Cardiac muscle cell (in vitro differentiated cells and primary cell): ENCODE results near the gene DPYD. TPM values are rescaled to one million over a fixed set of nuclear protein-coding genes. Genes with fewer than 3 reads are reported as not detected.

Experiments
- DNase-seq, 2 donors: peaks; one replicate each; pipeline versions ENCODE4 v3.0.0 to v3.0.0-alpha.2; 2010 to 2017; ENCODE audit warnings: low read depth in 1 of 2, low spot score in 1 of 2
- H3K27ac ChIP-seq: fragments of 200-600 bp; sonication (generic); 2 replicates; pipeline ENCODE4 v1.5.1; 2016
- H3K27me3 ChIP-seq: fragments of 200-600 bp; sonication (generic); 2 replicates; pipeline ENCODE4 v1.6.0; 2016; ENCODE audit warnings: control low read depth
- H3K36me3 ChIP-seq: fragments of 200-600 bp; sonication (generic); 2 replicates; pipeline ENCODE4 v1.5.1; 2016; ENCODE audit warnings: control low read depth
- H3K4me1 ChIP-seq: fragments of 200-600 bp; sonication (generic); 2 replicates; pipeline ENCODE4 v1.8.1; 2017; ENCODE audit warnings: low read depth, mild to moderate bottlenecking, mixed run types
- H3K4me3 ChIP-seq: fragments of 200-600 bp; sonication (generic); 2 replicates; pipeline ENCODE4 v1.5.1; 2016; ENCODE audit warnings: mild to moderate bottlenecking
- H3K9me3 ChIP-seq: fragments of 200-600 bp; sonication (generic); 2 replicates; pipeline ENCODE4 v1.5.1; 2017; ENCODE audit warnings: low read depth, mild to moderate bottlenecking, control low read depth
- polyA plus RNA-seq: library from polyadenylated mRNA; unstranded; fragments of >200 nt; fragmentation: Nextera tagmentation; extraction: Ambion mirVana; gene quantifications from 2 replicates; pipeline ENCODE4 v1.2.1, GENCODE V29; 2016
- total RNA-seq: library from RNA; depleted of rRNA; stranded (reverse); fragments of >200 nt; gene quantifications from 2 replicates; pipeline ENCODE4 v1.2.3, GENCODE V29; 2016
- TF ChIP-seq, protein P1 (sequence below): IDR thresholded peaks from 2 replicates; pipeline ENCODE4 v1.5.1; 2012; ENCODE audit warnings: low read depth, mild to moderate bottlenecking, low read length

The DPYD gene
- total and polyA plus RNA-seq, 2 experiments from 2014 or later: 0.66 to 2.0 TPM

DNA sequence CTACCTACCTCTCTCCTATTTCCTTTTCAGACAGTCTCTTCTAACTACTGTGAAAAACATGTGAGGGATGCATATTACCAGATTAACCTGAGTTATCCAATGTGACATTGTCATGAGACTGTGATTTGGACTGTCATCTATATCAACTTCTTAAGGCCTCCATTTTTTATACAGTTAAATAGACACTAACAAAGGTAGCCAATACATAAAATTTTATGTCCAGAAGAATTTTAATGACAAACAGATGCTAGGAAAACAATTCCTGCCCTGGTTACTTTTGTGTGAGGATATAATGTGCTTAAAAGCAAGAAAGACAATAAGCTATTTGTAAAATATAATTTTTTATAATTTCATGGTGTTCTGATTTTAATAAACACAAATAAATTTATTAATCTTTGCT, 136.2 kb downstream of the DPYD start:
- Histone ChIP-seq H3K4me1 (no peaks in the 10 kb centered on the region), H3K4me3 (no peak overlapping the region), H3K27me3 (no peaks in the 10 kb centered on the region), H3K9me3 (no peaks in the 10 kb centered on the region), H3K27ac (no peak overlapping the region), H3K36me3 (no peaks in the 10 kb centered on the region)
- no peak for DNase-seq
- TF ChIP-seq, protein P1, sequence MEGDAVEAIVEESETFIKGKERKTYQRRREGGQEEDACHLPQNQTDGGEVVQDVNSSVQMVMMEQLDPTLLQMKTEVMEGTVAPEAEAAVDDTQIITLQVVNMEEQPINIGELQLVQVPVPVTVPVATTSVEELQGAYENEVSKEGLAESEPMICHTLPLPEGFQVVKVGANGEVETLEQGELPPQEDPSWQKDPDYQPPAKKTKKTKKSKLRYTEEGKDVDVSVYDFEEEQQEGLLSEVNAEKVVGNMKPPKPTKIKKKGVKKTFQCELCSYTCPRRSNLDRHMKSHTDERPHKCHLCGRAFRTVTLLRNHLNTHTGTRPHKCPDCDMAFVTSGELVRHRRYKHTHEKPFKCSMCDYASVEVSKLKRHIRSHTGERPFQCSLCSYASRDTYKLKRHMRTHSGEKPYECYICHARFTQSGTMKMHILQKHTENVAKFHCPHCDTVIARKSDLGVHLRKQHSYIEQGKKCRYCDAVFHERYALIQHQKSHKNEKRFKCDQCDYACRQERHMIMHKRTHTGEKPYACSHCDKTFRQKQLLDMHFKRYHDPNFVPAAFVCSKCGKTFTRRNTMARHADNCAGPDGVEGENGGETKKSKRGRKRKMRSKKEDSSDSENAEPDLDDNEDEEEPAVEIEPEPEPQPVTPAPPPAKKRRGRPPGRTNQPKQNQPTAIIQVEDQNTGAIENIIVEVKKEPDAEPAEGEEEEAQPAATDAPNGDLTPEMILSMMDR: no peak

DNA sequence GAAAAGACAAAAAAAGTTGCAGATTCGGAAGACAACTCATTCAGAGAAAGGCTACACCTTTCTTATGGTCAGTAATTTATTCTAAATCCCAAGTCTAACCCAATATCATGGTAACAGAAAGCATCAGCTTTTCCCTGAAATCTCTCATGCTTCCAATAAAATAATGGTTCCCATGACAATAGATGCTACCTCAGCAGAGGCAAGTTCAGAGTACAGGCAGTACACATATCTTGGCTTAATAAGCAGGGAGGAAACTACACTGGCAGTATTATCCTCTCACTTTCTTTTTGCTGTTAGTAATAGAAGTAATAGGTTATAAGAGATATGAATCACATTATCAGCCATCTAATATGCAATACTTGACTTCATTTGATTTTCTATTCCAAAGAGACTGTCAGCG, 137.1 kb downstream of the DPYD start:
- Histone ChIP-seq H3K4me3 (no peak overlapping the region), H3K36me3 (no peaks in the 10 kb centered on the region), H3K27ac (no peak overlapping the region), H3K4me1 (no peaks in the 10 kb centered on the region), H3K9me3 (no peaks in the 10 kb centered on the region), H3K27me3 (no peaks in the 10 kb centered on the region)
- no peak for DNase-seq
- TF ChIP-seq, protein P1: no peak

DNA sequence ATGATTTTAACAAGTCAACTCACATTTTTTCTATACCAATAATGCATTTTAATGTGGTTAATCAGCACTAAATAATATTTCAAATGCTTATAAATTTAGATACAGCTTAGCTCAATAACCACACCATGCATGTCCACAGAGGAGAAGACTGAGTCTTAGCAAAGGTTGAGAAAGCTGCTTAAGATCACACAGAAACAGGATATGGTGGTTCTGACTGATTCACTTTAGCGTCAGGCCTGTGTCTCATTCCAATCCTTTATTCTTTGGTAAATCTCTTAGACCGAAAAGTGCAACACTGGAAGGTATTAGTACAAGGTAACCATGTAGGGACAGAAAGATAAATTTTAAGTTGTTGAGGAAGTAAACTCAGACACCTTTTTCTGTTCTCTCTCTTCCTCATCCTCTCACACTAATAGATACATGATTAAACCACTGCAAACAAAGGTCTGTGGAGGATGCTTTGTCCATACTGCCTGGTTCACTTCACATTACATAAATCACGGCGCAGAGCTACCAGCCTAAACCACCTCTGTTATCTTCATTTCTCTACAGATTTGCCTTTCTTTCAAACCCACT, 139.0 kb downstream of the DPYD start:
- DNase-seq: no peak

DNA sequence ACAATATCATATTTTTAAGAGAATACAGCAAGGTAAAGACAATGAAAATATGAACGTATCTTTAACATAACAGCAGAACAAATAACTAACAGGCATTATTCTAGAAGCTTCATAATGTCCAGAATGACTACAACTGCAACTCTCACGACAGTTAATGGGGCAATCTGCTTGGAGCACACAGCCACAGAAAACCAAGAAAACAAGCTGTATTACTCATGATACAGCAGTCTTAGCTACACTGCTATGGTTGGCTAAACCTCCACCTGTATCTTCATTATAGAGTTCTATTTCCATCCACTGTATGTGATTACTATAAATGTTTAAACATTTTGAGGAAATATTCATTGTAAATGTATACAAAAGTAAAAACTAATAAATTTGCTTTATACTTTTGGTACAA, 139.9 kb downstream of the DPYD start:
- DNase-seq: no peak
- H3K27ac ChIP-seq: no peak overlapping the region
- no peak overlapping the region for H3K4me3 ChIP-seq
- no peaks in the 10 kb centered on the region for H3K9me3 ChIP-seq
- no peaks in the 10 kb centered on the region for H3K36me3 ChIP-seq
- H3K4me1 ChIP-seq: no peaks in the 10 kb centered on the region
- H3K27me3 ChIP-seq: no peaks in the 10 kb centered on the region
- TF ChIP-seq, protein P1: no peak

More for the DNA sequence above, 139.0 kb downstream of the DPYD start:
- H3K36me3 ChIP-seq: no peaks in the 10 kb centered on the region
- no peak overlapping the region for H3K4me3 ChIP-seq
- no peaks in the 10 kb centered on the region for H3K4me1 ChIP-seq
- H3K27me3 ChIP-seq: no peaks in the 10 kb centered on the region
- no peak overlapping the region for H3K27ac ChIP-seq
- H3K9me3 ChIP-seq: no peaks in the 10 kb centered on the region
- TF ChIP-seq, protein P1: no peak

DNA sequence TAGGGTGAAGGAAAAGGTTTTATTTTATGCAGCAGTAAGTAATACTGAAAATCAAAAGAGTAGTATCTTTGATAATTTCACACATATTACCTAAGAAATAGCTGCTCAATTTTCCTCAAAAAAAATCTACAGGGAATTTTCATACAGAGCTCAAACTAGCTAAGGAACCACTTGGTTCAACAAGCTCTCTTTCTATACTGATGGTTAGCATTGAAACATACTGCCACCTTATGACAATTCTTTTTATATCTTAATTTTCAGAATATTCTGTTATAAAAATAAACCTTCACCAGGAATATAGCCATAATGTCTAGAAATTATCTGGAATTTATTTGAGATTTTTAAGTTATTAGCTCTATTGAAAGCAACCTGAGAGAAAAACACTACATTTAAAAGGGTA, 142.1 kb downstream of the DPYD start:
- H3K27me3 ChIP-seq: no peaks in the 10 kb centered on the region
- H3K27ac ChIP-seq: no peak overlapping the region
- no peaks in the 10 kb centered on the region for H3K9me3 ChIP-seq
- peak in 1 of 2 donors; percentile 25 for DNase-seq
- H3K4me3 ChIP-seq: no peak overlapping the region
- no peaks in the 10 kb centered on the region for H3K4me1 ChIP-seq
- no peaks in the 10 kb centered on the region for H3K36me3 ChIP-seq
- TF ChIP-seq, protein P1: no peak
